Upper lobe of right lung (tissue), 1 donor: Measurements from ENCODE around the gene PTPRN2. TPM values are rescaled to one million over a fixed set of nuclear protein-coding genes. Genes with fewer than 3 reads are reported as not detected.
A peak's percentile ranks its signal among the peaks of the same experiment; 100 is the strongest.

ENCODE experiments used
- ATAC-seq: fragments of 200-7000 bp; cut with Tn5 transposase; one replicate; pipeline ENCODE4 v1.9.1; 2020; ENCODE audit warnings: mild to moderate bottlenecking, moderate library complexity
- DNase-seq: peaks from one replicate; pipeline ENCODE4 v3.0.0-alpha.2; 2020
- H3K27ac ChIP-seq: fragments of 200-600 bp; one replicate; pipeline ENCODE4 v1.8.0; 2022
- H3K27me3 ChIP-seq: fragments of 200-600 bp; one replicate; pipeline ENCODE4 v1.8.0; 2022; ENCODE audit warnings: mild to moderate bottlenecking
- H3K36me3 ChIP-seq: fragments of 200-600 bp; one replicate; pipeline ENCODE4 v1.8.0; 2022
- H3K4me1 ChIP-seq: fragments of 200-600 bp; one replicate; pipeline ENCODE4 v1.8.0; 2022
- H3K4me3 ChIP-seq: fragments of 200-600 bp; one replicate; pipeline ENCODE4 v1.8.0; 2022; ENCODE audit warnings: mild to moderate bottlenecking
- H3K9me3 ChIP-seq: fragments of 200-600 bp; one replicate; pipeline ENCODE4 v1.8.0; 2022
- CTCF ChIP-seq: fragments of 200-600 bp; IDR thresholded peaks from one replicate; pipeline ENCODE4 v1.8.0; 2022; ENCODE audit warnings: antibody characterized with exemption
- intact Hi-C: fragments of 100-400 bp; cut with DNase I; formaldehyde crosslinking; loops from one replicate; pipeline ENCODE4 v1.11.0; 2022
- total RNA-seq: library from RNA; stranded (reverse); fragmentation: NEBNext Ultra II Directional; extraction: Animal tissue kit (Norgen Biotek cat#: 25700); gene quantifications from one replicate; pipeline ENCODE4 v1.2.1, GENCODE V29; 2021
- donor health status: DM: no; HTN: yes; CAD: no; lungs with severe emphysema.

The PTPRN2 gene
- total RNA-seq, 1 donor from 2014 or later: 4.9 TPM

- Histone ChIP-seq H3K36me3 (no peaks in the 10 kb centered on the region), H3K27ac (no peak overlapping the region), H3K4me3 (no peak overlapping the region), H3K9me3 (no peaks in the 10 kb centered on the region), H3K27me3 (no peaks in the 10 kb centered on the region), H3K4me1 (no peaks in the 10 kb centered on the region)
- ATAC-seq (no peak), DNase-seq (peak; percentile 45)
- intact Hi-C loops: no loop called here
- no peak for TF ChIP-seq CTCF
These were observed 601.6 kb downstream of the PTPRN2 start for GRCh38 chr7:157986051-157986450.

- no peak for TF ChIP-seq CTCF
- intact Hi-C loops: no loop called here
- Histone ChIP-seq H3K27me3 (no peaks in the 10 kb centered on the region), H3K36me3 (no peaks in the 10 kb centered on the region), H3K27ac (no peak overlapping the region), H3K4me1 (no peaks in the 10 kb centered on the region), H3K9me3 (no peaks in the 10 kb centered on the region), H3K4me3 (no peak overlapping the region)
- no peak for ATAC-seq
- DNase-seq: no peak
These were observed 602.0 kb downstream of the PTPRN2 start for GRCh38 chr7:157985636-157986035.

GRCh38 chr7:157984423-157985163, 603.0 kb downstream of the PTPRN2 start:
- no peaks in the 10 kb centered on the region for H3K27me3 ChIP-seq
- intact Hi-C loops: no loop called here
- H3K27ac ChIP-seq: no peak overlapping the region
- no peaks in the 10 kb centered on the region for H3K36me3 ChIP-seq
- H3K4me1 ChIP-seq: no peaks in the 10 kb centered on the region
- no peak overlapping the region for H3K4me3 ChIP-seq
- H3K9me3 ChIP-seq: no peaks in the 10 kb centered on the region
- TF ChIP-seq CTCF: no peak
- ATAC-seq (no peak), DNase-seq (peak; percentile 39)

GRCh38 chr7:157983502-157984422, 603.9 kb downstream of the PTPRN2 start:
- ATAC-seq (no peak), DNase-seq (peak; percentile 41)
- intact Hi-C loops: no loop called here
- no peak for TF ChIP-seq CTCF
- no peaks in the 10 kb centered on the region for H3K9me3 ChIP-seq
- H3K27me3 ChIP-seq: no peaks in the 10 kb centered on the region
- no peaks in the 10 kb centered on the region for H3K36me3 ChIP-seq
- no peaks in the 10 kb centered on the region for H3K4me1 ChIP-seq
- no peak overlapping the region for H3K27ac ChIP-seq
- no peak overlapping the region for H3K4me3 ChIP-seq

- H3K4me3 ChIP-seq: no peak overlapping the region
- ATAC-seq (no peak), DNase-seq (no peak)
- H3K9me3 ChIP-seq: no peaks in the 10 kb centered on the region
- no peak for TF ChIP-seq CTCF
- H3K4me1 ChIP-seq: no peaks in the 10 kb centered on the region
- H3K36me3 ChIP-seq: no peaks in the 10 kb centered on the region
- no peaks in the 10 kb centered on the region for H3K27me3 ChIP-seq
- no peak overlapping the region for H3K27ac ChIP-seq
- intact Hi-C loops: no loop called here
These were observed 605.8 kb downstream of the PTPRN2 start for GRCh38 chr7:157981778-157982177.
